IPS DF 4.7 (cell line): ENCODE measurements around the gene USH2A.

Experiments used
- DNase-seq: peaks from one replicate; pipeline ENCODE4 v3.0.0-alpha.2; 2013; ENCODE audit warnings: low spot score; ENCODE audit errors: extremely low read depth

The USH2A gene

GRCh38 chr1:215794156-215794555 is 629.1 kb downstream of the USH2A start:
- no peak for DNase-seq

GRCh38 chr1:215793180-215793579 is 630.1 kb downstream of the USH2A start:
- no peak for DNase-seq

DNA sequence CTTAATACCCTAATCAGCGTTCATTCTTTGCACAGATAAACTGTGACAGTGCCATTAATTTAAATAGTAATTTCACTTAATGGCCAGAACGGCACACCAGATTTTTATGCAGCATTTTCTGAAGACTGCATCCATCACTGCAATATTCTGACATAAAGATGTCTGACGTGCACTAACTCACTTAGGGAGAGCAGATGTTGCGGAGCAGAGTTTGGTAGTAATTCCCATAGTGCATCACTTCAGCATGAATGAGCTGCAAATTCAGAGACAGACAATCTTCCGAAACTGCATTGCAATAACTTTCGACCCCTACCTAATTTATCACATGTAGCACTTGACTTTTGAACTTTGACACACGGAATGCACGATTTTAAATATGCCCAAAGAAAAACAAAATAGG is 630.8 kb downstream of the USH2A start:
- no peak for DNase-seq

- DNase-seq: no peak
Observed at GRCh38 chr1:215789981-215790380, 633.3 kb downstream of the USH2A start.

- no peak for DNase-seq
Observed at GRCh38 chr1:215786997-215787396, 636.3 kb downstream of the USH2A start.

GRCh38 chr1:215780641-215781040 is 642.6 kb downstream of the USH2A start:
- DNase-seq: no peak

GRCh38 chr1:215780139-215780538 is 643.1 kb downstream of the USH2A start:
- no peak for DNase-seq

DNA sequence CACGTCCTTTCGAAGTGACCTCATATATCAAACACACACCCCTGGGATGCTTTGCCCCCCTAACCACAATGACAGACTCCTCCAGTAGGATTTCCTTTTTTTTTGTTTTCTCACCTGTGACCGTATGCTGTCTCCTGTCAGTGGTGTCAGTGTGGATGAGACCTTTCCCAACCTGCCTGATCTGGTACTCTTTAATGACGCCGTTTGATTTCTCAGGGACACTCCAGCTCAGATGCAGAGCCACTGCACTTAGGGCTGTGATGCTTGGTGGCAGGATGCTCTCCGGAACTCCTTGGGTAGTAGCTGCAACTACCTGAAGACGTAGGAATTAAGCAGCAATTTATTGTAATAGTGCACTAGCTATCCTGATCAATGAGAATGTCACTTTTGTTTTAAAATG is 643.5 kb downstream of the USH2A start:
- DNase-seq: no peak

DNA sequence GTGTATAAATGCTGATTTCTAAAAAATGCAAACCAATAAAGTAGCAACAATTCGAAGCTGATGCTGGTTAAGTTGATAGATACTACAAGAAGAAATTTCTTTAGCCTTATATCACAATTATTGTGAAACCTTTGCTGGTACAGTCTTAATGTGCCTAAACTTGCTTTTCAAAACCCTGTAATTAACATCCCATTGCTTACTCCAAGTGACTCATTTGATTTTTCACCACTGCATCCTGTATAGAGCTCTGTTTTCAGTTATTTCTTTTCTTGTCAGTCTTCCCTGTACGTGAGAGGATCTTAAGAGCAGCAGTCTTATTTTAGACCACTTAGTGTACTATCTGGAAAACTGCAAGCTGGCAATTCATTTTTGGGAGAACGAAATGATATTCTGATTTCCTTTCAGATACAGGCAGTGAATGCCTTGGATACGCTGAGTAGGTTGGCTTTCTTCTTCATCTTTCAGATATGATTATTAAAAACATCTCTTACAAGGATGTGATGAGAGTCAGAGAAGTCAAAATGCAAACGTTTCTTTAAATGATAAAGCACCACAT is 645.8 kb downstream of the USH2A start:
- no peak for DNase-seq

DNA sequence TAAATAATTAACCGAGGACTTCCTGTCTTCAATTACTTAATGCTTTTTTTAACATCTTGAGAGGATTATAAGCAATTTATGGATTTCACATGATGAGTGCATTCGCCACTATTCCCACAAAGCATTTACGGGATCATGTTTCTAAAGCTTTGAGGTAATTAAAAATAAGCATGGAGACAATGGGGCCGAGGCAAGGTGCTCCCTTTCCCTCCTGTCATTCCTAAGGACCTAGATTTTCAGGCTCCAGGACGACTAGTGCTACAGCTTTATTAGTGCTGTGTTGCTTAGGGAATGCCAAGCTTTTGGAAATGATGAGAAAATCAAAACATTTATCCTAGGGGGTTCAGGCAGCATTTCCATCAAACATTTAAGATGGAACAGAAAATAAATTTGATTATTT is 646.9 kb downstream of the USH2A start:
- no peak for DNase-seq

- DNase-seq: no peak
Observed at GRCh38 chr1:215772151-215772550, 651.1 kb downstream of the USH2A start.

GRCh38 chr1:215768303-215768702 is 654.9 kb downstream of the USH2A start:
- DNase-seq: no peak

DNA sequence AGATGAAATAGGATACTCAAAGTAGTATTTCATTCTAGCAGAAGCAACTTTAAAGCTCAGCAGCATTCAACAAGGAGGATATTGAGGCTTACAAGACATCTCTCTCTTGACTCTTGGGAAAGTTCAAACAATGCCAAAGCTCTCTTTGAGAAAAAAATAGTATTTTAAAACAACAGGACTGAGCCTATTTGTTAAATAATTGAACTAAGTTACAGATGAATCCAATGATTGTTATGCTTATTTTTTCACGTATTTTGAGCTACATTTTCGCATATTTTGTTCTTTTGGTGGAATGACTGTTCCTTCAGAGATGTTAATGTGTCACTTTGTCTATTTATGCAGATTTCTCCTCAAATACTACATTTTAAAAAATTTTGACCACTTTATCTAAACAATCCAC is 655.5 kb downstream of the USH2A start:
- no peak for DNase-seq

DNA sequence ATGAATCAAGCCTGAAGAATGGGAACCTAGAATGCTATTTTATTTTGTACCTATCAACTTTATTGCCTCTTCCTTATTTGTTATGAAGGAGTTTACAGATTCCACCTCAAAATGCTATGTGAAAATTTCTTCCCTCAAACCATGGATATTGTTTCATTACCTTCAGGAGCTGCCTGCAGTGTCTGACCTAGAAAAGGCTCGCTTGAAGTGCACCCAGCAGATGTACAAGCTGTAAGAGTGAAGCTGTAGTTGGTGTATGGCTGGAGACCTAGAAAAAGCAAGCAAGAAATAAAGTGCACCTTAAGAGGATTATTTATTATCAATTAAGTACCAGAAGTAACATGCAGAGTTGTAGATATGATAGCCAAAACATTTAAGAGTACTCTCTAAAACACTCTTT is 656.7 kb downstream of the USH2A start:
- no peak for DNase-seq

DNA sequence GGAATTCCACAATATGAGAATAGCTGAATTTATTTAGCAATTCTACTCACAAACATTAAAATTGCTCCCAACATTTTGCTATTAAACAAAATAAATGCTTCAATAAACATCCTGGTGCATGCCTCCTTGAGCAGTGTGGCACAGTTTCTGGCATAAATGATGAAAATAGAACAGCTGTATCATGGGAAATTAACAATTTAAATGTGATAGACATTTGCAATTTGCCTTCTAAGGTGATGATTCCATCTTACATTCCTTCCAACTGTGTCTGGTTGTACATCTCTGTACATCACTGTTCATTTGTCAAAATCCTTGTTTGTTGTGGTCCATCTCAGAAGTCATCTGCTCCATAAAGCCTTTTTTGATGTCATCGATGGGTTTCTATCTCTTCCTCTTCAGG is 657.4 kb downstream of the USH2A start:
- DNase-seq: no peak

GRCh38 chr1:215761446-215761845 is 661.8 kb downstream of the USH2A start:
- DNase-seq: no peak

DNA sequence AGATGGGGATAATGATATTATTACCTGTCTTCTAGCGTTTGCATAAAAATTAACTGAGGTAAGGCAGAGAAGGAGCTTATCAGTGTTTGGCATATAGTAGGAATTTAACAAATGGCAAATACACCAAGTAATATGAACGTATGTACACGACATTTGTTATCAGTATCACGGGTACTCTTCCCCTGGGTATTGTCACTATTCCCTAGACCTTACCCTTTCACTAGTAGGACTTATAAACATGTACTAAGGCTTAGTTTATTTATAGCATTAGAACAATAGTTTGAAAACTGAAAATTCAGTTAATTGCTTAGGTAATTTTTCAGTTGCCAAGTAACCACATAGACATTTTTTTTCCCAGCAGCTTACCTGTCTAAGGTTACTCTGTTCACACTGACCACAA is 669.1 kb downstream of the USH2A start:
- DNase-seq: no peak

GRCh38 chr1:215749414-215749813 is 673.8 kb downstream of the USH2A start:
- DNase-seq: no peak

- DNase-seq: no peak
Observed at GRCh38 chr1:215748431-215748830, 674.8 kb downstream of the USH2A start.

DNA sequence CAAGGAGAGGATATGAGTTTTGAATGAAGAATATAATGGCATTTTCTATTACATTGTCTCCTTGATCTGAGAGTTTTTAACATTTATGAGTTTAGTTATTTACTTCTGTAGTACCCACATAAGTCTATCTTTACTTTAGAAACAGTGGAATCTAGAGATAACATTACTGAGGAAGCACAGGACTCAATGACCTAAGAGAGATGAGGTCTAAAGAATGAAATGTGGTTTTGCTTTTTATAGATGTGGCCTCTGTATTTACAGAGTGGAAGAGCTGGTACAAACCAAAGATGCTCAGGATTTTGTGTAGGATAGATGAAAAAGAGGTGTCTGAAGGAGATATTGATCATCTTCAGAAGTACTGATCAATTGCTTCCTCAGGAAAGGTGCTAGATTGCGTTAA is 678.8 kb downstream of the USH2A start:
- DNase-seq: no peak

DNA sequence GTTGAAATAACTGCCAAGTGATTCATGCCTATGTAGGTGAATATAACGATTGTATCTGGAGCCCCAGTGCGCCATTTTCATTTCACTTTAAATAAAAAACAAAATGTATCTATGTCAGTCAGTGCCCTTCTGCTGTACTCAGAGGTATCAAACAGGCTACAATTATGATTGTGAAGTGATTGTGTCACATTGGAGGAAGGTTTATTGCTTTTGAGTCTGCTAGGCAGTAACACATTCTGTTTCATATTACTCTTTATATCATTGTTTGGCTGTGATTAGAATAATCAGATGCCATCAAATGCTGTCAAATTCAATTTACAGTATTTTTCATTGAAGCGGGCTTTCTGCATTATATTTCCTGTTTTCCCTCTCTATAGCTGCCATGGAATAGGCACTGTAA is 684.2 kb downstream of the USH2A start:
- no peak for DNase-seq

- DNase-seq: no peak
Observed at GRCh38 chr1:215731699-215732098, 691.5 kb downstream of the USH2A start.

GRCh38 chr1:215730600-215730999 is 692.6 kb downstream of the USH2A start:
- no peak for DNase-seq

GRCh38 chr1:215728169-215728568 is 695.1 kb downstream of the USH2A start:
- DNase-seq: no peak
